ENCODE data around the gene ADGRB3.

DNA sequence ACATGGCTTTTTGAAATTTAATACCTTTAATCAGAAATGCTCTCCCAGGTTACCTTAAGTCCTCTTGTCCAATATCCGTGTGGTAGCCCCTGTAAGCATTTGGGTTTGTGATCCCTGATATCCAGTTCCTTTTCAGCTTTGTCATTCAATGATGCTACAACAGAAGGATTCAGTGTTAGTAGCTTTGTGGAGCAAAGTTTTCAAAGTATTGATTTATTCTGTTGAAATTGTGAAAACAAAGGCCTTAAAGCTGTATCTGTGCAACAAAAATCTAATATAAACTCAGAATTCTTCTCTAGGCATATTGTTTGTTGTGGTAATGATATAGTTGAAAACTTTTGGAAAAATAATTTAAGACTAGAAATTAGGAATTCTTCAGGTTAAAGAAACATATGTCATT is 91.9 kb downstream of the ADGRB3 start:
- TF ChIP-seq, protein P1, sequence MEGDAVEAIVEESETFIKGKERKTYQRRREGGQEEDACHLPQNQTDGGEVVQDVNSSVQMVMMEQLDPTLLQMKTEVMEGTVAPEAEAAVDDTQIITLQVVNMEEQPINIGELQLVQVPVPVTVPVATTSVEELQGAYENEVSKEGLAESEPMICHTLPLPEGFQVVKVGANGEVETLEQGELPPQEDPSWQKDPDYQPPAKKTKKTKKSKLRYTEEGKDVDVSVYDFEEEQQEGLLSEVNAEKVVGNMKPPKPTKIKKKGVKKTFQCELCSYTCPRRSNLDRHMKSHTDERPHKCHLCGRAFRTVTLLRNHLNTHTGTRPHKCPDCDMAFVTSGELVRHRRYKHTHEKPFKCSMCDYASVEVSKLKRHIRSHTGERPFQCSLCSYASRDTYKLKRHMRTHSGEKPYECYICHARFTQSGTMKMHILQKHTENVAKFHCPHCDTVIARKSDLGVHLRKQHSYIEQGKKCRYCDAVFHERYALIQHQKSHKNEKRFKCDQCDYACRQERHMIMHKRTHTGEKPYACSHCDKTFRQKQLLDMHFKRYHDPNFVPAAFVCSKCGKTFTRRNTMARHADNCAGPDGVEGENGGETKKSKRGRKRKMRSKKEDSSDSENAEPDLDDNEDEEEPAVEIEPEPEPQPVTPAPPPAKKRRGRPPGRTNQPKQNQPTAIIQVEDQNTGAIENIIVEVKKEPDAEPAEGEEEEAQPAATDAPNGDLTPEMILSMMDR (IDR thresholded peaks at IDR 0.05), result no peak
- no peak for TF ChIP-seq POLR2A (IDR thresholded peaks at IDR 0.05)
